GM12878 (cell line): Measurements from ENCODE around the gene CLEC20A. TPM values are rescaled to one million over a fixed set of nuclear protein-coding genes. Genes with fewer than 3 reads are reported as not detected.

Experiments used
- ATAC-seq: fragments of 200-7000 bp; cut with Tn5 transposase; 3 replicates; pipeline ENCODE4 v1.9.1; 2020; ENCODE audit warnings: mild to moderate bottlenecking, moderate library complexity
- BruUV-seq: library from RNA; stranded (reverse); fragments of 400-500 nt; replicated peaks from 2 replicates; lab custom pipeline; 2021; lab: Mats Ljungman, UMichigan
- CTCF ChIA-PET: fragments of 300-600 bp; sonication (Branson Sonifier 250); formaldehyde crosslinking; extraction: SDS; loops from one replicate; lab custom pipeline; 2021; ENCODE audit warnings: inconsistent platforms; lab: Yijun Ruan, JAX
- POLR2A ChIA-PET: fragments of 350-600 bp; formaldehyde crosslinking; extraction: SDS; loops from one replicate; lab custom pipeline; 2021; ENCODE audit warnings: inconsistent platforms; lab: Charles Lee
- RAD21 ChIA-PET: fragments of 300-600 bp; sonication (Branson Sonifier 250); formaldehyde crosslinking; loops from one replicate; lab custom pipeline; 2023; ENCODE audit warnings: antibody characterized with exemption; ENCODE audit not compliant: unreplicated experiment; lab: Charles Lee
- SMC1A ChIA-PET: fragments of 300-600 bp; sonication (Branson Sonifier 250); formaldehyde crosslinking; loops from one replicate; lab custom pipeline; 2023; ENCODE audit not compliant: unreplicated experiment, uncharacterized antibody; lab: Charles Lee
- DNase-seq: peaks from one replicate; pipeline ENCODE4 v3.0.0-alpha.2; 2011; ENCODE audit warnings: low read depth, low spot score
- FAIRE-seq: peaks from 3 replicates; lab custom pipeline; 2011; peaks lifted over from hg19 to GRCh38; lab: Jason Lieb, UNC
- H2AFZ ChIP-seq: 2 replicates; pipeline ENCODE4 v1.6.0; 2011; ENCODE audit warnings: low read depth, low read length, control low read depth; ENCODE audit not compliant: control insufficient read depth
- H3K27ac ChIP-seq: 2 replicates; pipeline ENCODE4 v1.5.1; 2011; ENCODE audit warnings: control low read depth; ENCODE audit not compliant: control insufficient read depth, insufficient read depth
- H3K27me3 ChIP-seq, 2 experiments: replicated peaks in 1 of 2; 2 replicates each; pipeline versions ENCODE4 v1.6.0 to v1.6.1; 2011; ENCODE audit warnings: low read length in 1 of 2; ENCODE audit not compliant: control insufficient read depth in 2 of 2, insufficient read depth in 2 of 2
- H3K36me3 ChIP-seq, 2 experiments: 2 replicates each; pipeline ENCODE4 v1.5.1; 2011; ENCODE audit warnings: low read length in 1 of 2; ENCODE audit not compliant: control insufficient read depth in 2 of 2, insufficient read depth in 2 of 2
- H3K4me1 ChIP-seq: 2 replicates; pipeline ENCODE4 v1.6.1; 2011; ENCODE audit warnings: mild to moderate bottlenecking, low read length, moderate library complexity, mixed read lengths; ENCODE audit not compliant: control insufficient read depth, insufficient read depth
- H3K4me2 ChIP-seq: 2 replicates; pipeline ENCODE4 v1.6.0; 2011; ENCODE audit warnings: control low read depth; ENCODE audit not compliant: control insufficient read depth, insufficient read depth
- H3K4me3 ChIP-seq: fragments of 200-600 bp; sonication (generic); 2 replicates; pipeline ENCODE4 v1.5.1; 2016
- H3K79me2 ChIP-seq: 2 replicates; pipeline ENCODE4 v1.6.0; 2011; ENCODE audit warnings: low read length; ENCODE audit not compliant: control insufficient read depth, insufficient read depth
- H3K9ac ChIP-seq: 2 replicates; pipeline ENCODE4 v1.8.0; 2011; ENCODE audit warnings: low read length, control low read depth, mixed read lengths; ENCODE audit not compliant: control insufficient read depth, insufficient read depth
- H3K9me3 ChIP-seq: replicated peaks from 3 replicates; pipeline ENCODE4 v1.5.1; 2011; ENCODE audit warnings: mild to moderate bottlenecking, low read length; ENCODE audit not compliant: control insufficient read depth, insufficient read depth
- H4K20me1 ChIP-seq: 2 replicates; pipeline ENCODE4 v1.6.0; 2011; ENCODE audit not compliant: control insufficient read depth, insufficient read depth
- ATF7 ChIP-seq: fragments of 450-650 bp; IDR thresholded peaks from 2 replicates; pipeline ENCODE4 v1.6.1; 2016; ENCODE audit warnings: low read depth, mild to moderate bottlenecking
- CBX3 ChIP-seq: fragments of 200-600 bp; sonication (generic); IDR thresholded peaks from 2 replicates; pipeline ENCODE4 v1.6.1; 2016; ENCODE audit warnings: low read depth, borderline replicate concordance
- CEBPB ChIP-seq, 2 experiments: fragments of 150-350 bp in 1 of 2; IDR thresholded peaks; 2 replicates each; pipeline ENCODE4 v1.6.1; 2012 to 2014; ENCODE audit warnings: low read depth in 2 of 2, low read length in 2 of 2, borderline replicate concordance in 1 of 2, inconsistent platforms in 1 of 2
- IRF4 ChIP-seq: IDR thresholded peaks from 2 replicates; pipeline ENCODE4 v1.6.1; 2011; ENCODE audit warnings: low read depth, low read length
- POLR2AphosphoS5 ChIP-seq: IDR thresholded peaks from 2 replicates; pipeline ENCODE4 v1.6.1; 2011; ENCODE audit warnings: mild to moderate bottlenecking, low read length, inconsistent platforms
- POU2F2 ChIP-seq: IDR thresholded peaks from 3 replicates; pipeline ENCODE4 v1.6.1; 2011; ENCODE audit warnings: low read depth, mild to moderate bottlenecking, low read length, borderline replicate concordance
- RB1 ChIP-seq: fragments of 450-650 bp; formaldehyde crosslinking; IDR thresholded peaks from 2 replicates; pipeline ENCODE4 v1.6.1; 2017; ENCODE audit warnings: mild to moderate bottlenecking, borderline replicate concordance
- RELB ChIP-seq: fragments of 450-650 bp; IDR thresholded peaks from 2 replicates; pipeline ENCODE4 v1.6.1; 2017; ENCODE audit warnings: low read depth, mild to moderate bottlenecking, moderate library complexity
- TARDBP ChIP-seq: IDR thresholded peaks from 2 replicates; pipeline ENCODE4 v1.6.1; 2016; ENCODE audit warnings: borderline replicate concordance
- ZZZ3 ChIP-seq: IDR thresholded peaks from 2 replicates; pipeline ENCODE4 v1.6.1; 2011; ENCODE audit warnings: low read depth; ENCODE audit not compliant: control insufficient read depth, insufficient read length
- whole genome bisulfite sequencing: methylation state at CpG from one replicate; pipeline ENCODE4 v1.1.6; 2016; ENCODE audit warnings: low lambda C conversion rate; ENCODE audit not compliant: insufficient replicate concordance, insufficient coverage; ENCODE audit errors: missing lambda C conversion rate; 5-methylcytosine and 5-hydroxymethylcytosine counted together
- in situ Hi-C: fragments of 300-500 bp; cut with MboI; formaldehyde crosslinking; loops from 9 replicates; pipeline ENCODE4 v1.14.3; 2018; ENCODE audit warnings: mixed read lengths
- intact Hi-C: fragments of 100-400 bp; cut with micrococcal nuclease; formaldehyde crosslinking; loops from one replicate; pipeline ENCODE4 v1.14.2; 2022; ENCODE audit not compliant: unreplicated experiment
- polyA plus RNA-seq, 11 experiments: library from polyadenylated mRNA; depleted of rRNA in 4 of 11; unstranded in 6 of 11; stranded (reverse) in 5 of 11; fragments of >200 nt; fragmentation: Nextera tagmentation in 4 of 11; fragmentation: Illumina TruSeq in 1 of 11; extraction: Ambion mirVana in 4 of 11; extraction: Trizol in 1 of 11; gene quantifications; 1 replicate in 1 of 11; 2 replicates in 10 of 11; pipeline versions ENCODE4 v1.2.1 to v1.2.3, GENCODE V29; 2011 to 2016; ENCODE audit warnings: inconsistent platforms in 2 of 11, missing spikeins in 2 of 11, low read depth in 1 of 11
- total RNA-seq, 4 experiments: library from RNA; depleted of rRNA in 3 of 4; stranded (reverse); fragments of >200 nt in 3 of 4; fragmentation: Illumina TruSeq in 1 of 4; extraction: Trizol in 1 of 4; gene quantifications; 2 replicates each; pipeline versions ENCODE4 v1.2.1 to v1.2.3, GENCODE V29; 2013 to 2021

Gene CLEC20A
- total and polyA plus RNA-seq, 10 of the 15 experiments (the other 5 are each of a cell fraction or from before 2014, with no cell fraction given) = not detected

GRCh38 chr1:178520803-178521202, 24.0 kb upstream of the CLEC20A start:
- WGBS = 44% methylated on average over 11 of the region's 11 CpGs
- H3K79me2 ChIP-seq = no peaks in the 10 kb centered on the region
- RAD21 ChIA-PET = no interaction called here
- H3K4me2 ChIP-seq = no peak overlapping the region
- H3K9me3 ChIP-seq = no peaks in the 10 kb centered on the region
- H3K27ac ChIP-seq = no peak overlapping the region
- peaks cover 0 to 2% of the 10 kb centered on the region in 2 experiments; a peak in 1 of 4 replicates for H3K27me3 ChIP-seq
- H3K9ac ChIP-seq = no peak overlapping the region
- POLR2A ChIA-PET = no interaction called here
- CTCF ChIA-PET = no interaction called here
- in situ Hi-C loops (no loop called here), intact Hi-C loops (no loop called here)
- DNase-seq (no peak), ATAC-seq (no peak), FAIRE-seq (no peak)
- no peak overlapping the region for H2AFZ ChIP-seq
- no peak overlapping the region for H3K4me3 ChIP-seq
- TF ChIP-seq TARDBP = no peak
- no peak for TF ChIP-seq CEBPB (IDR thresholded peaks at IDR 0.05; ENCODE audit: borderline replicate concordance in 1 of 2, low read depth in 2 of 2, low read length in 2 of 2)
- TF ChIP-seq ZZZ3 = no peak
- no peak for TF ChIP-seq CBX3
- no peak for TF ChIP-seq POLR2AphosphoS5
- no peak for TF ChIP-seq RB1
- TF ChIP-seq POU2F2 = no peak
- TF ChIP-seq ATF7 = no peak
- no peak for TF ChIP-seq IRF4
- TF ChIP-seq RELB = no peak
- no peaks in the 10 kb centered on the region for H4K20me1 ChIP-seq
- H3K4me1 ChIP-seq = no peaks in the 10 kb centered on the region
- no TSS peak for BruUV-seq
- SMC1A ChIA-PET = no interaction called here
- H3K36me3 ChIP-seq = no peaks in the 10 kb centered on the region
